HG03342 (cell line): ENCODE data around the gene SLC17A9.

Source experiments
- ATAC-seq: cut with Tn5 transposase; IDR thresholded peaks from one replicate; pipeline ENCODE4 v1.9.1; 2021; ENCODE audit warnings: mild to moderate bottlenecking, moderate library complexity; ENCODE audit not compliant: unreplicated experiment

Gene SLC17A9

DNA sequence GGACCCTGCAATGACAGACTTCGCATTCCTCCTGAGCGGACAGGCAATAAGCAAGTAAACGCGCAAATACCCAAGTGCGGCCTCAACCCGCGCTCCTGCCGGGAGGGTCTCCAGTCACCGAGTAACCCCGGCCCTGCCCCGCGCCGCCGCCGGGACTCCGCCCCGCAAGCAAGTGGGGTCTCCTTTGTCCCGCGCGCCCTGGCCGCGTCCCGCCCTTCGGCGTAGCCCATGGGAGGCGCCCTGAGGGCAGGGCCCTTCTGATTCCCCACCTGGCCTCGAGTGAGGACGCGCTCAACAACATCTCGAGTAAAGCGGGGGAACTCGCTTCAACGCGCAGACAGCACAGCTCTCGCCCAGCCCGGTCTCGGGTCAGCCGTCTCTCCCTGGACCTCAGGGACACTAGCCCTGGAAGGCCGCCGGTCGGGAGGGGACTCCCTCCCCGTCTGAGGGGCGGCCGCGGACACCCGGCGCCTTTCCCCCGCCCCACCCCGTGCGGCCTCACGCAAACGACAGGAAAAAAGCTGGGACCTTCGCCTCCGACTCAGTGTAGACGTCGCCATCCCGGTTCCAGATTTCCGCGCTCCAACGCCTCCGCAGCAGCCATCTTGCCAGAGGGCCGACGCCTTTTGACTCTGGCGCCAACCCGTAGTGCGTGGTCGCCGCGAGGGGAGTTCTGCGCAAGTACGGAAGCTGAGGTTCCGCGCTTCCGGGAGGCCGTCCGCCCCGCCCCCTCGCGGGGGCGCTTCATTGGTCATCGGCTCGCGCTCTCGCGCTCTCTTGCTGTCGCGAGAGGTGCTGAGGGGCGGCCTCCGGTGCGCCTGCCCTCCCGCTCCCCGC, 15.0 kb upstream of the SLC17A9 start:
- ATAC-seq = peak; percentile 77

DNA sequence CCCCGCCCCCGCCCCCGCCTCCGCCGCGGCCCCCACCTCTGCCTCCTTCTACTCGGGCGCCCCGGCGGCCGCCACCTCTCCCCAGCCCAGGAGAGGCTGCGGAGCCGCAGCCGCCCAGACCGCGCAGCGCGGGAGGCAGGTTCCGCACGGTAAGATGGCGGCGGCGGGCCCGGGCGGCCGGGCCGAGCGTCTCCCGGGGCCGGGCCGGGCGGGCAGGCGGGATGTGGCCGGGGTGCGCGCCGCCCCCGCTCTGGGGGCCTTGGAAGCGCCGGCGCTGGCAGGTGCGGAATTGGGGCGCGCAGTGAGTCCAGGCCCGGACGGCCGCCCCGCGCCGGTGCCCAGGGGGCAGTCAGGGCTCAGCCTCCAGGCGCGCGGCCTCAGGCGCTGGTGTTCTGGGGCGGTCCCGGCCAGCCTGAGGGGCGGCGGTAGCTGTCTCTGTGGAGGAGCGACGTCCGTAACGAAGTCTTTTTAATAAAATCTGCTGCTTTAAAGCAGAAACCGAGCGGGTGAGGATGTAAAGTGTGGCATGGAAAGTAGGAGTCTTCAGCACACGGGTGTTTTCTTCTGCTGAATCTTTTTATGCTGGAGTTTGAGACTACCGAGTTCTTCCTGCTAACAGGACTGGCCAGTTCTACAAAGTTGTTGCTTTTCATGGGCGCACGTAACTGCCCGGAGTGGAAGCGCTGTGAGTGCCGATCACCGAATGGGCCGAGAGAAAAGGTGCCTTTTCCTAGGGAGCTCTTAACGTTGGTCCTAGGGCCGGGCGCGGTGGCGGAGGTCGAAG, 14.2 kb upstream of the SLC17A9 start, which contains the start of gene GID8:
GID8 (plus strand) TSS at position 43 of the 784 bp plus-strand sequence. CDS start 3,356 bp downstream, outside the sequence.
- peak; percentile 39 for ATAC-seq

DNA sequence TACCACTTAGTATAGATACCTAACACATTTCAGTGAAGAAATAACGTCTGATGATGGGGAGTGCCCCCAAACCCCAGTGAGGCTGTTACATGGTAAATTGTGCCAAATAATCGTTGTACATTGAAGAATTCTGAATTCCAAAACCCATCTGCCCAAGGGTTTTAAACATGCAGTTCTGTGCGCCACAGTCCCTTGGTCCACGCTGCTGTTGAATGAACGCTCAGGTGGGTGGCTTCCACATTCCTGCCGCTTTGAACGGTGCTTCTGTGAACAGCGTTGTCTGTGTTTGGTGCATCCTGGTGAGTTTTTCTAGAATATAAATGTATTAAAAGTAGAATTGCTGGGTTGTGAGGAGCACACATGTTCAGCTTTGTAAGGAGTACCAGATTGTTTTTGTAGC, 11.6 kb upstream of the SLC17A9 start:
- ATAC-seq = no peak

DNA sequence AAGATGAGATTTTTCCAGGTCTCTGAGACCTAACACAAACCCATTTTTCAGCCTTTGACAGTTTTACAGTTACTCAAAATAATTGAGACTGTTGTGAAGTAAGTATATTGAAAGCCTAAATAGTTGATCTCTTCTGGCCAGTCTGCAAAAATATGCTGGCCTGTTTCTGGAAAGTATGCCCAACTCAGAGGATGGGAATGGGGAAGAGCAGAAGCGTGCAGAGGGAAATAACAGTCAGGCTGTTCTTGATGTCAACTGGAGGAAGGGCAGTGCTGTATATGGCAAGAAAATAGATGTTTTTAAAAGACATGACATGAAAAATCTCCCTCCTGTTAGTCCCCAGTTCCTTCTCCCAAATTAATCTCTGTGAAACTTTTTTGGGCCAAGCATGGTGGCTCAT, 10.7 kb upstream of the SLC17A9 start:
- no peak for ATAC-seq

DNA sequence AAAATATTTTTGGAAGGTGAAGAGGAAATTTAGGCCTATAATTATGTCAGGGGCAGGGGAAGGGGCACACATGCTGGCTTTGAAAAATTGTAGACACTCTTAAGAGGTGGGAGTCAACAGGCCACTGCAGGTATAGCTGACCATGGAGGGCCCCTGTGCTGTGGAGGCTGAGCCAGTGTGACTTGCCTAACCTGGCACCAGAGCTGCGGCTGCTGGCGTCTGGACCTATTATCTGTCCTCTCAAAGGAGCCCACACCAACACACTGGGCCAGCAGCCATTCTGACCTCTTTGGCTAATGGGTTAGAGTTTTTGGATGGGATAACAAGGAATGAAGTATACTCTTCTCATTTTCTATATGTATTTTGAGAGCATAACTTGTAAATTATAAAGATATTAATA, 10.1 kb upstream of the SLC17A9 start:
- ATAC-seq = no peak

DNA sequence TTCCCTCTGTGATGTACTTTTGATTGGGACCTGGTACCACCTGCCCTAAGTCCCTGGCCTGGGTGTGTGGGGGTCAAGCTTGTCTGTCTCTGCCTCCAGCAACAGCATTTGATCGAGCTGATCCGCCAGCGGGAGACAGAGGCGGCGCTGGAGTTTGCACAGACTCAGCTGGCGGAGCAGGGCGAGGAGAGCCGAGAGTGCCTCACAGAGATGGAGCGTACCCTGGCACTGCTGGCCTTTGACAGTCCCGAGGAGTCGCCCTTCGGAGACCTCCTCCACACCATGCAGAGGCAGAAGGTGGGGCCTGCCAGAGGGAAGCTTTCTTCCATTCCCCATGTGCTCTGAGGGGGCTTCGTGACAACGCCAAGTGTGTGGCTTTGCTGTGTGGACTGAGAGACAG, 9.1 kb upstream of the SLC17A9 start:
- no peak for ATAC-seq

DNA sequence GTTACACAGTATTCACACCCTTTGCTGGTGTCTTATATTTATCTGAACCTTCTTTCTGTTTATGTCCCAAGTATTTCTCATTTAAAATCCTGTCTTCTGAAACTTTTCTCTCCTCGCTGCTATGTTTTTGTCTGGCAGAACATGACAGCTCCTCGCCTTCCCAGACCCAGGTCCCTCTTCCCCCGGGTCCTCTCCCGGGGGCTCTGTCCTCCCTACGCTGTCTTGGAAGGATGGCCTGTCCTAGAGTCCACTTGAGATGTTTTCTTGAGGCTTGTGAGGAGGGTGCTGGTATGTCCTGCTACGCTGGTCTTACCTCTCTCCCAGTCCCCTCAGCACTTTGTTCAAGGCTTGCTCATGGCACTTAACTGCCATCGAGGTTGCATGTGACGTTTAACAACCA, 8.3 kb upstream of the SLC17A9 start:
- ATAC-seq = no peak

DNA sequence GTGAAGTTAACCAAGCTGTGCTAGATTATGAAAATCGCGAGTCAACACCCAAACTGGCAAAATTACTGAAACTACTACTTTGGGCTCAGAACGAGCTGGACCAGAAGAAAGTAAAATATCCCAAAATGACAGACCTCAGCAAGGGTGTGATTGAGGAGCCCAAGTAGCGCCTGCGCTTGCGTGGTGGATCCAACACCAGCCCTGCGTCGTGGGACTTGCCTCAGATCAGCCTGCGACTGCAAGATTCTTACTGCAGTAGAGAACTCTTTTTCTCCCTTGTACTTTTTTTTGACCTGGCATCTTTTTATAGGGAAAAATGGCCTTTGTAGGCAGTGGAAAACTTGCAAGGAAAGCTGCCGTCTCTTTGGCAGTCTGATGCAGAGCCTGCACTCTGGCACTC, 7.8 kb upstream of the SLC17A9 start:
- no peak for ATAC-seq

DNA sequence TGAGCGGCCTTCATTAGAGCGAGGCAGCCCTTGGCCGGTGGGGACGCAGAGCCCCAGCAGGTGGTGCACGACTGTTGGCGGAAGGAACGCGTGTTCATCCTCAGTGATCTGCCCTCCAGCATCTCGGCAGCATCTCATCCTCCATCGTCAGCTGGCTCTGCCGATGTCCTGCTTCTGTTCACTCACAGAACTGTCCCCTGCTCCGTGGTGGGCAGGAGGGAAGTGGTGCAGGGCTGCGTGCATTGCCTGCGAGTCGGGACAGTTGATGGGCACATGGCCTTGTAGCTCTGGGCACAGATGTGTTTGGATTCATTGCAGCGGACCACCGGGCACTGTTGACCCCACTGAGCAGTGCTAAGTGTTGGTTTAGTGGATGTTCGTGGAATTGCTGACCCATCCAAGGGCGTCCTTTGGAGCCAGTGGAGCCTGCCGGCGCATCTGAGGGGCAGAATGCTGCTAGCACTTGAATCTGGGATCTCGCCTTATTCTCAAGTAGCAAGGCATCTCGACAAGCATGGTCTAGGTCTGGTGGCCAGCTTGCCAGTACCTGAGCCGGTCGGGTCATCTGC, 6.7 kb upstream of the SLC17A9 start:
- no peak for ATAC-seq

DNA sequence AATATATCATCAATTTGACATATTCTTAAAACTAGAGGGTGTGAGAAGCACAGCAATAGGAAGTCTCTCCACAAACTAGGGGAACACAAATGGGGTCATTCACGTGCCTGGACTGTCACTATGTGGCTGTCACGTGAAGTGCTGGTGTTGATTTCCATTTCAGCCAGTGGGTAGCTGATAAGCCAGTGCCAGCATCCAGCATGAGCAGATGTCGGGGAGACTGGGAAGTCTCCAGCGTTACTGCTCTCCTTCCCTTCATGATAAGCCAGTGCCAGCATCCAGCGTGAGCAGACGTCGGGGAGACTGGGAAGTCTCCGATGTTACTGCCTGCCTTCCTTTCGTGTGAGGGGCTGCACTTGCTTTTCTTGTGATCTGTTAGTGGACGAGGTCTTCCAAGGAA, 5.6 kb upstream of the SLC17A9 start:
- ATAC-seq = no peak

DNA sequence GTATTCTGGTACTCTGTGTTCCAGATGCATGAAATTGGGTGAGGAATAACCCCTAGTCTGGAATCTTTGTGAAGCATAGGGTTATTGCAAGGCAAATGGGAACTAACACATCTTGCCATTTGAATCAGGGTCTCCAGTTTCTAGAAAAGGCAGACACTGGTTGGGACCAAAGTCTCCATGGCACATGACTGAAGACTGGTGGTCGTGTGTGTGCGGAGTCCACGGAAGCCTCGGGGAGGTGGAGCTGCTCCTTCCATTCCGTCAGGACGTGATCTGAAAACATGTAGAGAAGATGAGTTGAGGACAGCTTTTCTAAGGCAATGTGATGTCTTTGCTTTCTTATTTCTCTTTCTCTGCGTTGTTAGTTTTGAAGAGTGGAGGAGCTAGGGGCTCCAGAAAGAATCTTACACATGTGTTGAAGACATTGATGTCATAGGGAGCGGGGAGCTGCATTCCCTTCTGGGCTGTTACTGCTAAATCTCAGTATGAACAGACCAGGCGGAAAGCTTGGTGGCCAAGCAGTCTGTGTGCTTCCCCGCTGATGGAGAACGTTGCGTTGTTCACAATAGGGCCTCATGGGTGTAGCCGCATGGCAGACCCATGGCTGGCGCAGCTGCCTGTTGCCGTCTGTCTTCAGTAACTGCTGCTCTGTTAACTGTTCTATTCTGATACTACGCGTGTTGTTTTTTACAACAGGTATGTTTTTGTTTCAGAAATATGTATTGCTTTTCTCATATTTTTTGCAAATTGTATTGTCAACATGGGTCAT, 4.8 kb upstream of the SLC17A9 start:
- ATAC-seq = no peak

DNA sequence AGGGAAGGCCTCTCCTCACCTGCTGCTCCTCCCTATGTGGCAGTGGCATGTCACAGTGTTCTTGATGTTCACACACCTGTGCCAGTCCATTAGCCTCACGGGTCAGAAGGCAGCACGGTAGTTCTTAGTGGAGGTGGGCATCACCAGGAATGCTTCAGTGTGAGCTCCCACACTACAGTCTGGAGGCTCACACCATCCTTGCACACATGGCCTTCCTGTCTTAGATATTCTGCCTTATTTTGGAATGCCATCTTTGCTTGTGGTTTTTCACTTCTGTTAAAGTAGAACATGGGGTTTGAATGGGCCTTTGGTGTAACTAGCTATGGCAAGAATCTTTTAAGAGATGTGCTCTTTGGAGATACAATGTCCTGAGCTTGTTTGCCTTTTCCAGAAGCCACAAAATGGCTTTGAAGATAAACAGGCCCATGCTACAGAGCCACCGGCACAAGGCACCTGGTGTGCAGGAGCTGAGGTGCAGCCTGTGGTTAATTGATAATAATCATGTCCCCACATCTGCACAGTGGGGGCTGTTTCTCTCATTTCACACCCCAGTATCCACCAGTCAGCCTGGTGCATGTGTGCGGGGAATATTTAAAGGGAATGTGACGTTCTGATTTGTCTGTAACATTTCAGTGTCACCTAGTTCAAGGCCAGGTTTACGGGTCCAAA, 3.2 kb upstream of the SLC17A9 start:
- ATAC-seq = no peak

DNA sequence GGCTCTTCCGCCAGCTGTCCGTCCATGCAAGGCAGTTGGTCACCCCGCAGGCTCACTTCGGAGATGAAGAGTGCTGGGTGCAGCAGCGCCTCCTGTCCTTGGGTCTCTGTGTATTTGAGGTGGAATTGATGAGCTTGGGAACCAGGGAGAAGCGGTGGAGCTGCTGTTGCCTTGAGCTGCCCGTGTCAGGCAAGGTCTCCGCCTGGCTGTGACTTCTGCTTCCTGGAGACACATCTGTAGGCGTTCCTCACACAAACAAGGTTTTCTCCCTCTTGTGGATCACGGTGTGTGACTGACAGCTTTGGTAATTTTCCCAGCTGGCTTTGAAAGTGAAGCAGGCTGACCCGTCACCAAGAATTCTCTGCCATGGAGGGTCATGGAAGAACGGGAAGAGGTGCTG, 2.5 kb upstream of the SLC17A9 start:
- no peak for ATAC-seq

DNA sequence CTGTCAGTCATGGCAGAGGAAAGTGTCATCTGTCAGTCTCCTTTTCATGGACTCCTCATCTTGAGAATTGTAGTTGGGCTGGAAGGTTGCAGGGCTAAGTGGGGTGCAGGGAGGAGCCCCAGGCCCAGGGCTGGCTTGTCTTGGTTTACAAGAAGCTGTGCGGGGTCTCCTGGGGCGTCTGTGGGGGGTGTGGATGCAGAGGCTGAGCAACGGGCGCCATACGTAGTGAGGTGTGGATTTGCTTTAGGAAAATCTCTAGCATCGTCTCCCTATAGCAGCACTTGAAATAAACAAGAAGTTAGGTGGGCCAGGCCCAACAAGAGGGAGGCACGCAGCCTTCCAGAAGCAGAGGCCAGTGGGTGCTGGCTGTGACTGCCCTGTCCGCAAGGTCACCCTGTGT, 1.8 kb upstream of the SLC17A9 start:
- ATAC-seq = no peak

DNA sequence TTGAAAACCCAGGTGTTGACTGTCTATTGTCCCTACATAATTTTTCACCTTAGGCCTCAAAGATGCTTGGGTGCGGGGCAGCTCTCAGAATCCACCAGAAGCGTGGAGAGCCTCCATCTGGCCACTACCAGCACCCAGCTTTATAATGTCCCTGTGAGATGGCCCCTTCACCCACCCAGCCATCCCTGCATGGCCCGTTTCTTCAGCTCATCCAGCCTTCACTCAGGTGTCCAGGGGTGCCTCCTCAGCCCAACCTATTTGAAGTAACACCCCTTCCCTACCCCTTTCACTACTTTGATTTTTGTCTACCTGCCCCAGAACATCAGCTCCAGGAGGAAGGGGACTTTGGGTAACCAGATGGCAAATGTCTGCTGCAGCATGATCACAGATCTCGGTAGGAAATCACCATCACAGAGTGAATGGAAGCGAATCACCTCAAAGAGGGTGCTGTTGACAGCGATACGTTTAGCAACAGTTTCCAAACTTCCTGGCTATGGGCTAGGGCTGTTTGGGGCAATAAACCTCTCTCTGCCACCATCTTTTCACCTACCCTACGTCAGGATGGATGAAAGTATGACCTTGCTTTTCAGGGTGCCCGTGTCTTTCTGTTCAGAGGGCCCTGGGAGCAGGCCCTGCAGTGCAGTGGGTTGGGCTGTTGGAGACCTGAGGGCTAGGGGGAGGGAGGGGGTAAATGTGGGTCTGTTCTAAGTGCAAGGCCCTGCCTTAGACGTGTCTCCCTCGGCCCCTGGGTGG, 1.2 kb upstream of the SLC17A9 start:
- no peak for ATAC-seq

DNA sequence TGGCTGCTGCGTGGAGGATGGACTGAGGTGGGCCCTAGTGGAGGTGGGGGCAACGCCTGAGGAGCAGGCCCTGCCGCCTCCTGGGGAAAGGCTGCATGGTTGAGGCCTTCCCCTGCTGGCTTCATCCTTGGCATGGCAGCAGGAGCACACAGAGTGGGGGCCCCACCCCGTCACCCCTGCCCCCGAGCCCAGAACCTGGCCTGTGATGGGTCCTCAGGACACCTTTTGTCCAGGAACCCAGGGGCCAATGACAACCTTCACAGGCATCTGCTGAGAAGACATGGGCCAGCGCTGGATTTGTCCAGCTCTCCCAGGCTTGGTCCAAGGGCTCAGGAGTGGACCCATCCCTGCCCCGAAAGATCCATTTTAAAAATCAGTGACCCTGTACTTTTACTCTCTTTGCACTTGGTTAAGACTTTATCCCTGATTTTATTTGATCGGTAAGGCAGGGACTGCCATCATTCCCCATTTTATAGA, 575 bp upstream of the SLC17A9 start:
- ATAC-seq = no peak

DNA sequence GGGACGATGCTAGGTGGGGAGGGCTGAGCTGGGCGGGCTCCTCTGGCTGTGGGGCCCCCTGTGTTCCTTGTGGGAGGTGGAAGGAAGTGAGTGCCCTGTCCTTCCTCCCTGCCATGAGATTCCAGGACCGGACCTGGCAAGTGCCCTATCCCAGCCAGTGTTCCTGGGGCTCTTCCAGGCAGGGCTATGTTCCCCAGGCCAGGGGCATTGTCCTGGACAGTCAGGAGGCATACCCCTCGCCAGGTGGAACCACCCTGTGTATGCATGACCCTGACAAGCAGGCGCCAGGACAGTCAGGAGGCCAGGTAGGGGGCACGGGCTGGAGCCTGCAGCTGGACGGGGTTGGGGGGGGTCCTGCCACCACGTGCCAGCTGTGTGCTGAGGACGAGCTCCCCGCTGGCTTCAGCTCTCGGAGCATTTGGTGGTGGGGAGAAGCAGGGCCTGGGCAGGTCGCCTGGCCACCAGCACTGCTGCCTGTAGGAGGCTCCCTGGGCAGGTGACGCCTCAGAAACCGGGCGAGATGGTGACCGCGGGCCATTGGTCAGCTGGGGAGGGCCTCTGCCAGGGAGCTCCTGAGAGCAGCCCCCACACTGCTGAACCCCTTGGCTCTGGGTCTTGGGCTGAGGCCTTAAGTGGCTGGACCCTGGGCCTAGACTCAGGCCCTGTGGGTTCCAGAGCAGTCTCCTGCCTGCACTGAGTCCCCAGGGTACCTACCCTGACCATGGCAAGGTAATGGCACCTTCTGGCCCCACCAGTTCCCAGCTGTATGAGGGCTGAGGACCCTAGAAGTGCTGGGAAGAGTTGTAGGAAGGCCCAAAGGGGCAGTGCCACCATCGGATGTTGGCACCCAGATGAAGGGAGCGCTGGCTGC, 694 bp downstream of the SLC17A9 start:
- ATAC-seq = no peak

DNA sequence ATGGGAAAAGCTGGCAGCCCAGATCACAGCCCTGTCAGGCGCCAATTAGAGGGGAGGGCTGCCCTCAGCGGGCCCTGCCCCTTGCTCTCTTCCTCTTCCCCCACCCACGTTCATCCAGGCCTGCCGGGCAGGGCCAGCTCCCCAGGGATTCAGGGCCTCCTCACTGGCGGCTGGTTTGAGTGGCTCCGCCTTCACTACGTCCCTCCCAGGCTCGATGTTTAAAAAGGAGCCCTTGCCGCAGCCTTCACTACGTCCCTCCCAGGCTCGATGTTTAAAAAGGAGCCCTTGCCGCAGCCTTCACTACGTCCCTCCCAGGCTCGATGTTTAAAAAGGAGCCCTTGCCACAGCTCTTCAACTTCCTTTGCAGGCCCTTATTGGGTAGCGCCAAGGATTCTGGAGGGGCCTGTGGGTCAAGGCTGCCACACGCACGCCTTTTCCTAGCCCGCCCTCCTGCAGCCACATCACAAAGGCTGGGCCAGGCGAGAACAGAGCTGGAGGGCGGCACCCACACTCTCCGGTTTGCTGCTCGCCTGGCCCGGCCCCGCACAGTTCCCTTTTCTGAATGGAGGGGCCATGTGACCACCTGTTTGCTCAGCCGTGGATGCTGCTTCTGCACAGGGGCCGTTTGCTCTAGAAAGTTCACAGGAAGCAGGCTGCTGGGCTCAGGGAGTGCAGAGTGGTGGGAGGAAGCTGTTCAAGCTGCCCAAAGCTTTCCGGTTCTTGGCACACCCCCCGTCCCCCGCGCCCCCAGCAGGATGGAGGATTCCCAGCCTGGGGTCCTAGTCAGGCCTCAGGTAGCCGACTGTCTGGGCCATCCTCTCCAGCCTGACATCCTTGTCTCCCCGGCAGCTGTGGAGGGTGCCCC, 1.6 kb downstream of the SLC17A9 start:
- peak; percentile 71 for ATAC-seq
